ENCODE measurements around the gene EPHB4.

DNA sequence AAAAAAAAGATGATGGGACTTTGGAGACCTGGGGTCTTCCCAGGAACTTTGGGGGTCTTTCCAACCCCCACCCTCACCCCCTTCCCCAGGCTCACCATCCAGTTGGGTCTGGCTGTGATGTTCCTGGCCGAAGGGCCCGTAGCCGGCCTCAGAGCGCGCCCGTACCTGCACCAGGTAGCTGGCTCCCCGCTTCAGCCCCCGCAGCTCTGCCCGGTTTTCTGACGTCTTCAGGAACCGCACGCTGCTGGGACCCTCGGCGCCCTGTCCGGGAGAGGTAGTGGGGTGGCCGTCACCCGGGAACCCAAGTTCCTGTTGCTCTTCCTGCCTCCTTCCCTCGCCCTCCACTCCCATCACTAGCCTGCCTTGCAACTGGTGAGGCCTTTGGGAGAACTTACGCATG lies 10.2 kb downstream of the EPHB4 start:
- TF ChIP-seq, protein P1, sequence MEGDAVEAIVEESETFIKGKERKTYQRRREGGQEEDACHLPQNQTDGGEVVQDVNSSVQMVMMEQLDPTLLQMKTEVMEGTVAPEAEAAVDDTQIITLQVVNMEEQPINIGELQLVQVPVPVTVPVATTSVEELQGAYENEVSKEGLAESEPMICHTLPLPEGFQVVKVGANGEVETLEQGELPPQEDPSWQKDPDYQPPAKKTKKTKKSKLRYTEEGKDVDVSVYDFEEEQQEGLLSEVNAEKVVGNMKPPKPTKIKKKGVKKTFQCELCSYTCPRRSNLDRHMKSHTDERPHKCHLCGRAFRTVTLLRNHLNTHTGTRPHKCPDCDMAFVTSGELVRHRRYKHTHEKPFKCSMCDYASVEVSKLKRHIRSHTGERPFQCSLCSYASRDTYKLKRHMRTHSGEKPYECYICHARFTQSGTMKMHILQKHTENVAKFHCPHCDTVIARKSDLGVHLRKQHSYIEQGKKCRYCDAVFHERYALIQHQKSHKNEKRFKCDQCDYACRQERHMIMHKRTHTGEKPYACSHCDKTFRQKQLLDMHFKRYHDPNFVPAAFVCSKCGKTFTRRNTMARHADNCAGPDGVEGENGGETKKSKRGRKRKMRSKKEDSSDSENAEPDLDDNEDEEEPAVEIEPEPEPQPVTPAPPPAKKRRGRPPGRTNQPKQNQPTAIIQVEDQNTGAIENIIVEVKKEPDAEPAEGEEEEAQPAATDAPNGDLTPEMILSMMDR (IDR thresholded peaks at IDR 0.05; ENCODE audit: low read length), result no peak
- no peak for TF ChIP-seq EZH2phosphoT487 (IDR thresholded peaks at IDR 0.05; ENCODE audit: low read length)

Data from MM.1S (cell line).